Tibial nerve (tissue), 4 donors: ENCODE data around the gene FNBP1. TPM values are rescaled to one million over a fixed set of nuclear protein-coding genes. Genes with fewer than 3 reads are reported as not detected.

ENCODE experiments used
- DNase-seq, 2 donors: peaks; one replicate each; pipeline ENCODE4 v3.0.0-alpha.2; 2019; ENCODE audit warnings: low spot score in 2 of 2
- H3K27ac ChIP-seq, 4 donors: fragments of 200-600 bp; sonication (generic) in 3 of 4; one replicate each; pipeline ENCODE4 v1.5.1; 2017 to 2019; ENCODE audit warnings: mild to moderate bottlenecking in 1 of 4
- H3K27me3 ChIP-seq, 2 donors: fragments of 200-600 bp; sonication (generic) in 1 of 2; one replicate each; pipeline versions ENCODE4 v1.5.1 to v1.6.0; 2017 to 2019
- H3K36me3 ChIP-seq, 3 donors: fragments of 200-600 bp; sonication (generic); one replicate each; pipeline ENCODE4 v1.5.1; 2018 to 2019
- H3K4me1 ChIP-seq, 4 donors: fragments of 200-600 bp; sonication (generic) in 3 of 4; one replicate each; pipeline ENCODE4 v1.5.1; 2017 to 2019
- H3K4me3 ChIP-seq, 4 donors: fragments of 200-600 bp; sonication (generic) in 3 of 4; one replicate each; pipeline ENCODE4 v1.5.1; 2017 to 2019; ENCODE audit warnings: mild to moderate bottlenecking in 1 of 4, moderate library complexity in 1 of 4
- H3K9me3 ChIP-seq, 4 donors: fragments of 200-600 bp; sonication (generic) in 3 of 4; one replicate each; pipeline ENCODE4 v1.5.1; 2017 to 2019
- CTCF ChIP-seq, 5 experiments: fragments of 200-600 bp in 3 of 5; fragments of 450-650 bp in 2 of 5; sonication (generic) in 3 of 5; IDR thresholded peaks; one replicate each; pipeline ENCODE4 v1.5.1; 2016 to 2019; ENCODE audit warnings: antibody characterized with exemption in 5 of 5, mild to moderate bottlenecking in 3 of 5, moderate library complexity in 2 of 5
- EP300 ChIP-seq, 2 donors: sonication (generic); formaldehyde crosslinking; IDR thresholded peaks; one replicate each; pipeline ENCODE4 v1.6.1; 2017; ENCODE audit warnings: antibody characterized with exemption in 2 of 2, mild to moderate bottlenecking in 1 of 2
- POLR2A ChIP-seq, 2 donors: fragments of 450-650 bp; IDR thresholded peaks; one replicate each; pipeline ENCODE4 v1.6.1; 2017; ENCODE audit warnings: antibody characterized with exemption in 2 of 2, mild to moderate bottlenecking in 2 of 2, moderate library complexity in 2 of 2
- WGBS, 2 donors: methylation state at CpG; one replicate each; pipeline ENCODE4 v1.1.5; 2018; 5-methylcytosine and 5-hydroxymethylcytosine counted together
- small RNA-seq: library from RNA; depleted of rRNA; stranded (forward); fragments of <200 nt; gene quantifications from one replicate; pipeline ENCODE3, GENCODE V24; 2016
- total RNA-seq, 4 donors: library from RNA; depleted of rRNA; stranded (reverse); fragments of >200 nt; gene quantifications; one replicate each; pipeline ENCODE4 v1.1.0, GENCODE V29; 2016

The FNBP1 gene
- total RNA-seq, 4 donors from 2014 or later = 77.0 to 114 (median 86.4) TPM

GRCh38 chr9:129841071-129841470 is 201.9 kb downstream of the FNBP1 start:
- Histone ChIP-seq H3K9me3 (no peaks in the 10 kb centered on the region), H3K4me1 (peaks cover 0 to 36% (median 15%) of the 10 kb centered on the region in 4 donors), H3K36me3 (peaks cover 0 to 7% (median 0%) of the 10 kb centered on the region in 3 donors), H3K27ac (no peak overlapping the region), H3K4me3 (no peak overlapping the region), H3K27me3 (no peaks in the 10 kb centered on the region)
- 65 to 68% methylated on average over 4 of the region's 4 CpGs for WGBS, 2 donors
- TF ChIP-seq EP300 (IDR thresholded peaks at IDR 0.05) (no peak), CTCF (IDR thresholded peaks at IDR 0.05) (no peak), POLR2A (IDR thresholded peaks at IDR 0.05) (no peak)
- DNase-seq = no peak

GRCh38 chr9:129840034-129840433 is 203.0 kb downstream of the FNBP1 start:
- Histone ChIP-seq H3K27me3 (no peaks in the 10 kb centered on the region), H3K4me3 (no peak overlapping the region), H3K4me1 (peaks cover 0 to 40% (median 15%) of the 10 kb centered on the region in 4 donors), H3K36me3 (peaks cover 0 to 7% (median 0%) of the 10 kb centered on the region in 3 donors), H3K27ac (no peak overlapping the region), H3K9me3 (no peaks in the 10 kb centered on the region)
- no peak for DNase-seq
- no peak for TF ChIP-seq EP300 (IDR thresholded peaks at IDR 0.05)
- no peak for TF ChIP-seq POLR2A (IDR thresholded peaks at IDR 0.05)
- TF ChIP-seq CTCF (IDR thresholded peaks at IDR 0.05) = no peak
- WGBS, 2 donors = 85 to 86% methylated on average over 8 of the region's 8 CpGs

- Histone ChIP-seq H3K27ac (no peak overlapping the region), H3K4me3 (no peak overlapping the region), H3K9me3 (no peaks in the 10 kb centered on the region), H3K36me3 (peaks cover 0 to 7% (median 0%) of the 10 kb centered on the region in 3 donors), H3K4me1 (peaks cover 0 to 42% (median 15%) of the 10 kb centered on the region in 4 donors), H3K27me3 (no peaks in the 10 kb centered on the region)
- DNase-seq = no peak
- TF ChIP-seq EP300 (IDR thresholded peaks at IDR 0.05) = no peak
- no peak for TF ChIP-seq POLR2A (IDR thresholded peaks at IDR 0.05)
- 35 to 44% methylated on average over 10 of the region's 10 CpGs for WGBS, 2 donors
These were observed 203.5 kb downstream of the FNBP1 start for GRCh38 chr9:129839324-129840023.

GRCh38 chr9:129838707-129839259 is 204.2 kb downstream of the FNBP1 start:
- H3K4me3 ChIP-seq = no peak overlapping the region
- DNase-seq = no peak
- no peak overlapping the region for H3K27ac ChIP-seq
- H3K4me1 ChIP-seq = peaks cover 0 to 48% (median 20%) of the 10 kb centered on the region in 4 donors
- TF ChIP-seq POLR2A (IDR thresholded peaks at IDR 0.05) (no peak), EP300 (IDR thresholded peaks at IDR 0.05) (no peak), CTCF (IDR thresholded peaks at IDR 0.05) (no peak)
- no peaks in the 10 kb centered on the region for H3K27me3 ChIP-seq
- 63 to 75% methylated on average over 12 of the region's 12 CpGs for WGBS, 2 donors
- H3K9me3 ChIP-seq = no peaks in the 10 kb centered on the region
- peaks cover 0 to 7% (median 0%) of the 10 kb centered on the region in 3 donors for H3K36me3 ChIP-seq

Small RNAs within 50 kb of the gene (small RNA-seq; reads per million reads assigned to genes)
- gene MIR6855 = not detected

Other genes starting within 250 kb of the FNBP1 start
- 10 to 100 TPM; 19.2 to 41.2 (median 23.0) TPM for gene TOR1B, start 240.0 kb downstream of the FNBP1 start, total RNA-seq
- 10 to 100 TPM; 26.0 to 55.2 (median 40.4) TPM for gene TOR1A, start 219.1 kb downstream of the FNBP1 start, total RNA-seq
- 10 to 100 TPM; 44.4 to 61.2 (median 52.7) TPM for gene C9orf78, start 207.9 kb downstream of the FNBP1 start, total RNA-seq
- gene USP20, start 207.7 kb downstream of the FNBP1 start, total RNA-seq = 10 to 100 TPM; 20.1 to 50.1 (median 24.1) TPM
- gene GPR107, start 10.7 kb upstream of the FNBP1 start, total RNA-seq = 10 to 100 TPM; 19.3 to 36.1 (median 28.9) TPM
- 10 to 100 TPM in 2 of 4 donors, 1 to 10 TPM in 2; 5.7 to 10.7 (median 9.7) TPM for gene NCS1, start 129.2 kb upstream of the FNBP1 start, total RNA-seq
- gene HMCN2, start 222.6 kb upstream of the FNBP1 start, total RNA-seq = 10 to 100 TPM in 2 of 4 donors, 1 to 10 TPM in 1, under 1 TPM in 1; 0.90 to 53.7 (median 20.3) TPM